ENCODE data around the gene RFPL3. TPM values are rescaled to one million over a fixed set of nuclear protein-coding genes. Genes with fewer than 3 reads are reported as not detected.

RFPL3 gene
- total and polyA plus RNA-seq, 8 donors: not detected

- H3K9me3 ChIP-seq: no peaks in the 10 kb centered on the region
- TF ChIP-seq POLR2A (IDR thresholded peaks at IDR 0.05): no peak
- TF ChIP-seq EP300 (IDR thresholded peaks at IDR 0.05): no peak
- TF ChIP-seq CTCF (IDR thresholded peaks at IDR 0.05): no peak
- intact Hi-C loops (cut with DNase I; ENCODE audit: low total_unique reads): no loop called here
- peaks cover 0 to 5% (median 0%) of the 10 kb centered on the region in 4 donors for H3K4me1 ChIP-seq
- H3K4me3 ChIP-seq: no peak overlapping the region
- peak in 1 of 2 donors; percentile 3 for DNase-seq
- 37 to 64% (median 45%) methylated on average over 10 to 11 of the region's 11 CpGs for WGBS, 5 donors
- no peak overlapping the region for H3K27ac ChIP-seq
- H3K27me3 ChIP-seq: peaks cover 0 to 54% (median 2%) of the 10 kb centered on the region in 3 donors
- H3K36me3 ChIP-seq: no peaks in the 10 kb centered on the region
Observed at GRCh38 chr22:32340411-32340810, 17.3 kb upstream of the RFPL3 start.

GRCh38 chr22:32341122-32341740, 16.4 kb upstream of the RFPL3 start:
- Histone ChIP-seq H3K4me1 (peaks cover 0 to 5% (median 0%) of the 10 kb centered on the region in 4 donors), H3K9me3 (no peaks in the 10 kb centered on the region), H3K27ac (no peak overlapping the region), H3K4me3 (no peak overlapping the region), H3K36me3 (no peaks in the 10 kb centered on the region), H3K27me3 (peaks cover 0 to 48% (median 0%) of the 10 kb centered on the region in 3 donors)
- intact Hi-C loops (cut with DNase I; ENCODE audit: low total_unique reads): no loop called here
- DNase-seq: peak in 1 of 2 donors; percentile 17
- TF ChIP-seq CTCF (IDR thresholded peaks at IDR 0.05): no peak
- 75 to 80% (median 78%) methylated on average over 13 of the region's 13 CpGs for WGBS, 5 donors

- TF ChIP-seq POLR2AphosphoS5 (IDR thresholded peaks at IDR 0.05) (no peak), EP300 (IDR thresholded peaks at IDR 0.05) (no peak), CTCF (IDR thresholded peaks at IDR 0.05) (no peak), POLR2A (IDR thresholded peaks at IDR 0.05) (no peak)
- intact Hi-C loops (cut with DNase I; ENCODE audit: low total_unique reads): no loop called here
- 63 to 84% (median 73%) methylated on average over 2 of the region's 2 CpGs for WGBS, 5 donors
- no peak for DNase-seq
- Histone ChIP-seq H3K9me3 (no peaks in the 10 kb centered on the region), H3K27me3 (peaks cover 0 to 40% (median 0%) of the 10 kb centered on the region in 3 donors), H3K4me3 (no peak overlapping the region), H3K27ac (no peak overlapping the region), H3K4me1 (no peaks in the 10 kb centered on the region), H3K36me3 (no peaks in the 10 kb centered on the region)
Observed at GRCh38 chr22:32342977-32343376, 14.7 kb upstream of the RFPL3 start.

- H3K27ac ChIP-seq: no peak overlapping the region
- DNase-seq: no peak
- WGBS, 5 donors: 59 to 78% (median 63%) methylated on average over 5 of the region's 5 CpGs
- H3K9me3 ChIP-seq: no peaks in the 10 kb centered on the region
- H3K27me3 ChIP-seq: peaks cover 0 to 34% (median 0%) of the 10 kb centered on the region in 3 donors
- H3K36me3 ChIP-seq: no peaks in the 10 kb centered on the region
- TF ChIP-seq POLR2A (IDR thresholded peaks at IDR 0.05): no peak
- no peak for TF ChIP-seq POLR2AphosphoS5 (IDR thresholded peaks at IDR 0.05)
- TF ChIP-seq CTCF (IDR thresholded peaks at IDR 0.05): no peak
- TF ChIP-seq EP300 (IDR thresholded peaks at IDR 0.05): no peak
- no peaks in the 10 kb centered on the region for H3K4me1 ChIP-seq
- intact Hi-C loops (cut with DNase I; ENCODE audit: low total_unique reads): no loop called here
- no peak overlapping the region for H3K4me3 ChIP-seq
Observed at GRCh38 chr22:32343941-32344340, 13.7 kb upstream of the RFPL3 start.
